Lower lobe of right lung (tissue), 2 donors: ENCODE measurements around the gene RFTN1. TPM values are rescaled to one million over a fixed set of nuclear protein-coding genes. Genes with fewer than 3 reads are reported as not detected.

Experiments
- ATAC-seq, 2 donors: fragments of 200-7000 bp; cut with Tn5 transposase; one replicate each; pipeline ENCODE4 v1.9.1; 2020 to 2022; ENCODE audit warnings: mild to moderate bottlenecking in 2 of 2, moderate library complexity in 2 of 2
- DNase-seq: peaks from one replicate; pipeline ENCODE4 v3.0.0-alpha.2; 2020
- H3K27ac ChIP-seq: fragments of 200-600 bp; one replicate; pipeline ENCODE4 v1.8.0; 2022
- H3K27me3 ChIP-seq: fragments of 200-600 bp; one replicate; pipeline ENCODE4 v1.8.0; 2022; ENCODE audit warnings: low read depth
- H3K36me3 ChIP-seq: fragments of 200-600 bp; one replicate; pipeline ENCODE4 v1.8.0; 2022; ENCODE audit warnings: mild to moderate bottlenecking
- H3K4me1 ChIP-seq: fragments of 200-600 bp; one replicate; pipeline ENCODE4 v1.8.0; 2022
- H3K4me3 ChIP-seq: fragments of 200-600 bp; one replicate; pipeline ENCODE4 v1.8.0; 2022; ENCODE audit warnings: mild to moderate bottlenecking
- H3K9me3 ChIP-seq: fragments of 200-600 bp; one replicate; pipeline ENCODE4 v1.8.0; 2022
- intact Hi-C: fragments of 100-400 bp; cut with DNase I; formaldehyde crosslinking; loops from one replicate; pipeline ENCODE4 v1.11.0; 2022
- total RNA-seq: library from RNA; stranded (reverse); fragmentation: NEBNext Ultra II Directional; extraction: Animal tissue kit (Norgen Biotek cat#: 25700); gene quantifications from one replicate; pipeline ENCODE4 v1.2.1, GENCODE V29; 2021
- TF ChIP-seq, protein P1 (sequence below): fragments of 200-600 bp; IDR thresholded peaks from one replicate; pipeline ENCODE4 v1.8.0; 2022; ENCODE audit warnings: antibody characterized with exemption, mild to moderate bottlenecking
- donor health status: DM: no; HTN: yes; CAD: no; lungs with severe emphysema.

The RFTN1 gene
- total RNA-seq, 1 donor from 2014 or later, result 58.2 TPM

DNA sequence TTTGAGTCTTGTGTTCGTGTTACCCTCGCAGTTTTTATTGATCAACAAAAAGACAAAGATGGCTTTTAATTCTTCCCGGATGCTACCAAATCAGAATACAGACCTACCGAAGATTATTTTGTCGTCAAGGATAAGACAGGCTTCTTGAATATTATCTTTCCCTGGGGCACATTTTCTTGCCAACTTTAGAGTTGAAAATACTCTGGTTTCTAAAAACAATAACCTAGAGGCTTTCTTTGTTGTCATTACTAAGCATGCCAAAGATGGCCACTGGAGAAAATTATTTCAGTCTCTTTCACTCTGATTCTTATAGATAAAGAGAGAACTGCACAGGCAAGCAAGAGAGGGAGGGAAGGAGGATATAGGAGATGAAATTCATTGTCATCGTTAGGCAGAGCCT lies 214.6 kb downstream of the RFTN1 start:
- TF ChIP-seq, protein P1, sequence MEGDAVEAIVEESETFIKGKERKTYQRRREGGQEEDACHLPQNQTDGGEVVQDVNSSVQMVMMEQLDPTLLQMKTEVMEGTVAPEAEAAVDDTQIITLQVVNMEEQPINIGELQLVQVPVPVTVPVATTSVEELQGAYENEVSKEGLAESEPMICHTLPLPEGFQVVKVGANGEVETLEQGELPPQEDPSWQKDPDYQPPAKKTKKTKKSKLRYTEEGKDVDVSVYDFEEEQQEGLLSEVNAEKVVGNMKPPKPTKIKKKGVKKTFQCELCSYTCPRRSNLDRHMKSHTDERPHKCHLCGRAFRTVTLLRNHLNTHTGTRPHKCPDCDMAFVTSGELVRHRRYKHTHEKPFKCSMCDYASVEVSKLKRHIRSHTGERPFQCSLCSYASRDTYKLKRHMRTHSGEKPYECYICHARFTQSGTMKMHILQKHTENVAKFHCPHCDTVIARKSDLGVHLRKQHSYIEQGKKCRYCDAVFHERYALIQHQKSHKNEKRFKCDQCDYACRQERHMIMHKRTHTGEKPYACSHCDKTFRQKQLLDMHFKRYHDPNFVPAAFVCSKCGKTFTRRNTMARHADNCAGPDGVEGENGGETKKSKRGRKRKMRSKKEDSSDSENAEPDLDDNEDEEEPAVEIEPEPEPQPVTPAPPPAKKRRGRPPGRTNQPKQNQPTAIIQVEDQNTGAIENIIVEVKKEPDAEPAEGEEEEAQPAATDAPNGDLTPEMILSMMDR, result no peak
- no peak for ATAC-seq
- no peak for DNase-seq
- Histone ChIP-seq H3K4me3 (no peak overlapping the region), H3K9me3 (no peaks in the 10 kb centered on the region), H3K36me3 (peaks cover 25% of the 10 kb centered on the region), H3K27me3 (no peaks in the 10 kb centered on the region), H3K4me1 (peaks cover 40% of the 10 kb centered on the region), H3K27ac (no peak overlapping the region)
- intact Hi-C loops, result no loop called here

DNA sequence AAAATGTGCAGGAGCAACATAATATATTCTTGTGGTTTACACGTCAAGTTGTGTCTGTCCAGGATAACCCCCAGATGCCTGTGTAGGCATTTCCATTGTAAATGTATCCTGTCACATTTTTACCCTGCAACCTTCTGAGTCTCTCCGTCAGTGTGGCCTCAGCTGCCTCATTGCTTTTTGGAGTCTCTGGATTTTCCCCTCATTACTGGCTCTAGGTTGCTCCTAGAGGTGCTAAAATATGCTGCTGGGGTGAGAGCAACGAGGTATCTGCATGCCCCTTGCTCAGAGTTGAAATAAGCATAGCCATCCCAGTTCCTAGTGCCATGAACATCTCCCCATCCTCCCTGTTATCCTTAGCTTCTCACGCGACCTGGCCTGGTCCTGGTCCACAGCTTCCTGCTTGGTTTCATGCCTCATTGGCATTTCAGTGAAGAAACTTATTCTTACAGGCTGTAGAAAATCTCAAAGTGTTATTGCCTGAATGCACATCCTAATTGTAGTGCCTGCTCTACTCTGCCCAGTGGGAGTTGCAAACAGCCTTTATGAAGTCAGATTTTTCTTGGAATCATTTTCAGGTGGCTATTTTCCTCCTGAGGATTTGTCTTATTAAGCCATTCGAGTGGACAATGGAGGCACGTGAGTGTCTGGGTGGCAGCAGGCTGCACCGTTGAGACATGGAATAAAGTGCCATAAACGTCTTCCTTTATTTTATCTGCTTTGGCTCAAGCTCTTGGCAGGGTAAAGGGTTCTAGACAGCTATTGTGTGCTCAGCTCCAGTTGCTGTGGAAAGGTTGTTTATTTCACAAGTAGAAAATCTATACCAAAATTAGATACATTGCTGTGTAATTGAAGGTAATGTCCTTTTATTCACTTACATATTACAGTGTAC lies 215.3 kb downstream of the RFTN1 start:
- Histone ChIP-seq H3K27me3 (no peaks in the 10 kb centered on the region), H3K36me3 (peaks cover 24% of the 10 kb centered on the region), H3K4me1 (peaks cover 35% of the 10 kb centered on the region), H3K9me3 (no peaks in the 10 kb centered on the region), H3K27ac (no peak overlapping the region), H3K4me3 (no peak overlapping the region)
- TF ChIP-seq, protein P1, result no peak
- intact Hi-C loops, result no loop called here
- DNase-seq (no peak), ATAC-seq (no peak)

DNA sequence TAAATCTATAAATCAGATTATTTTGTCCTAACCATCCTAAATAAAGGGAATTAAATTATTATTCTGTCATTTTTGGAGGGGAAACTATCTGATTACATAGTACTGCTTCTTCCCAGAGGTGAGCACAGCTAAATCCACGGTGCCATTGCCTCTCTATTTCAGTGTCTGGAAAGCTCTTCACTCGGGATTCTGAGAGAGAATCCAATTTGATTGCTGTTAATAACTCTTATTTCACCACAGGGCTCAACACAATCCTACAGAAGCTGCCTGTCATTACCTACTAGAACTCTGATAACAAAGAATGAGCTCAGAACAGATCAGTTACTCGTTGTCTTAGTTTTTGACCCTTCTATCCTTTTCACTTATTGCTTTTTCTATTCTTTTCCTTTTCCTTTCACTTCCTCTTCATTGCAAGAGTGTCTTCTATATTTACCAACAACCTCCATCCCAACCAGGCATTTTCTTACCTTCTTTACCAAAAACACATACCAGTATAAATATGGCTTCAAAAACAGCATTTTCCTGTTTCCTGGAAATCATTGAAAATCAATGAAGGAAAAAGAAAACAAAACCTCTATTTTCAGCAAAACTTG lies 218.1 kb downstream of the RFTN1 start:
- Histone ChIP-seq H3K4me3 (no peak overlapping the region), H3K4me1 (peaks cover 18% of the 10 kb centered on the region), H3K36me3 (peaks cover 13% of the 10 kb centered on the region), H3K9me3 (no peaks in the 10 kb centered on the region), H3K27me3 (no peaks in the 10 kb centered on the region), H3K27ac (no peak overlapping the region)
- TF ChIP-seq, protein P1, result no peak
- ATAC-seq, result no peak
- intact Hi-C loops, result no loop called here
- no peak for DNase-seq

DNA sequence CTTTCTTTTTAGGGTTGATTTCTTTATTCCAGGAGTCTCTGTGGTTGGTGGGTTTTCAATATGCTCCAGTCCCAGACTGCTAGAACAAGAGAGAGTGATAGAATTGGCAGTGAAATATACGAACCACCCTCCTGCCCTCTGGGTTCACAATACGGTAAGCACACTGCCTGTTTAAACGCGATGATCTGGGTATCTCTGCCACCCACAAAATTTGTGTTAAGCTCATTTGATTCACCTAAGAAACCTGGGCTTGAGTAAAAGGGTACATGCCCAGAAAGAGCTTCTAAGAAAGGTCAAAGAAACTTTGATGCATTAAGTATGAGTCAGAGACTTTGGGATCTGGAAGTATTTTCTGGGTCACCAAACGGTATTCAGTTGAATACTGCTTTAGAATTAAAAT lies 218.7 kb downstream of the RFTN1 start:
- TF ChIP-seq, protein P1, result no peak
- intact Hi-C loops, result loop anchor here (5.0 kb wide), 1 partner anchor 257 kb away; no protein-coding TSS in a partner anchor
- no peak for DNase-seq

DNA sequence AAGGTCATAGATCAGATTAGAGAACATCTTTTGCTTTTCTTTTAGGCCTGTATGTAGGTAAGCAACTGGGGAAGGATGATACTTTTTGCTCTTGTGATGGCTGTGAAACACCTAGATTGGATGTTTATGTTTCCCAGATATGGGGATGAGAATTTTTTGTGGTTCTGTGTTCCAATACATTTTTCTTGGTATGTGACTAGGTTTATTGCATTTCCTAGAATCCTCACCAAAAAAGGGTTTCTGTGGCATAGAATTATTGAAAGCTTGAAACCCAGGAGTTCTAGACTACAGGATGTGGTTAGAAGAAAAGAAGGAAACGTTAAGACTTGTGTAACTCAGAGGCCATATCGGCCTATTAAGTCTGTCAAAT lies 222.7 kb downstream of the RFTN1 start:
- Histone ChIP-seq H3K9me3 (no peaks in the 10 kb centered on the region), H3K4me1 (peaks cover 23% of the 10 kb centered on the region), H3K4me3 (no peak overlapping the region), H3K27ac (no peak overlapping the region), H3K36me3 (peaks cover 16% of the 10 kb centered on the region), H3K27me3 (no peaks in the 10 kb centered on the region)
- ATAC-seq (peak in 1 of 2 donors; percentile 72), DNase-seq (no peak)
- intact Hi-C loops, result loop anchor here (5.0 kb wide), 1 partner anchor 261 kb away; no protein-coding TSS in a partner anchor
- TF ChIP-seq, protein P1, result no peak

More for the DNA sequence above, 218.7 kb downstream of the RFTN1 start:
- Histone ChIP-seq H3K4me3 (no peak overlapping the region), H3K27ac (no peak overlapping the region), H3K27me3 (no peaks in the 10 kb centered on the region), H3K9me3 (no peaks in the 10 kb centered on the region), H3K36me3 (peaks cover 13% of the 10 kb centered on the region), H3K4me1 (peaks cover 23% of the 10 kb centered on the region)
- ATAC-seq, result no peak
